Muscle layer of duodenum (tissue), 2 donors: ENCODE data around the gene PDZK1.
"Not testable (repeated sequence)": the region's sequence is repeated elsewhere in the genome, so short reads cannot be mapped to it uniquely, and the experiment has no call there.

Source experiments
- H3K27ac ChIP-seq: one replicate; pipeline ENCODE4 v1.7.0; 2013; ENCODE audit warnings: mild to moderate bottlenecking, low read length
- H3K27me3 ChIP-seq: one replicate; pipeline ENCODE4 v1.7.0; 2013; ENCODE audit warnings: low read depth, mild to moderate bottlenecking, control low read depth, low read length
- H3K36me3 ChIP-seq, 2 donors: one replicate each; pipeline ENCODE4 v1.7.0; 2013; ENCODE audit warnings: low read length in 2 of 2, control low read depth in 1 of 2, mild to moderate bottlenecking in 1 of 2; ENCODE audit not compliant: insufficient read depth in 2 of 2, control insufficient read depth in 1 of 2
- H3K4me1 ChIP-seq, 2 donors: one replicate each; pipeline ENCODE4 v1.7.0; 2013; ENCODE audit warnings: low read length in 2 of 2, mild to moderate bottlenecking in 2 of 2, control low read depth in 1 of 2, moderate library complexity in 1 of 2; ENCODE audit not compliant: insufficient read depth in 2 of 2, control insufficient read depth in 1 of 2
- H3K4me3 ChIP-seq, 2 donors: one replicate each; pipeline ENCODE4 v1.7.0; 2013; ENCODE audit warnings: low read length in 2 of 2, low read depth in 1 of 2, mild to moderate bottlenecking in 1 of 2
- H3K9me3 ChIP-seq, 2 donors: one replicate each; pipeline ENCODE4 v1.7.0; 2013; ENCODE audit warnings: low read length in 2 of 2, control low read depth in 1 of 2, mild to moderate bottlenecking in 1 of 2; ENCODE audit not compliant: control insufficient read depth in 1 of 2
- donor health status: healthy.

Gene PDZK1

GRCh38 chr1:145707183-145707867 is at the start of gene PDZK1:
Gene PDZK1, minus strand, starts transcription at chr1:145707368. Its CDS starts 19,347 bp downstream, at chr1:145688021.
- Histone ChIP-seq H3K27me3 (no peaks in the 10 kb centered on the region), H3K4me3 (no peak within 1 kb of the TSS), H3K9me3 (no peaks in the 10 kb centered on the region), H3K4me1 (peaks cover 0 to 6% of the 10 kb centered on the region in 2 donors), H3K36me3 (no peaks in the 10 kb centered on the region), H3K27ac (no peak within 1 kb of the TSS)

GRCh38 chr1:145751491-145752037 is 44.4 kb upstream of the PDZK1 start:
- Histone ChIP-seq H3K27me3 (no peaks in the 10 kb centered on the region), H3K4me1 (peaks cover 0 to 6% of the 10 kb centered on the region in 2 donors), H3K36me3 (peaks cover 24 to 51% of the 10 kb centered on the region in 2 donors), H3K27ac (no peak overlapping the region), H3K9me3 (no peaks in the 10 kb centered on the region), H3K4me3 (no peak overlapping the region)

- Histone ChIP-seq H3K27ac (no peak overlapping the region), H3K36me3 (peaks cover 30 to 61% of the 10 kb centered on the region in 2 donors), H3K4me3 (no peak overlapping the region), H3K27me3 (no peaks in the 10 kb centered on the region), H3K9me3 (no peaks in the 10 kb centered on the region), H3K4me1 (peaks cover 0 to 6% of the 10 kb centered on the region in 2 donors)
Observed at GRCh38 chr1:145750426-145750825, 43.3 kb upstream of the PDZK1 start.

- Histone ChIP-seq H3K4me3 (no peak overlapping the region), H3K27me3 (no peaks in the 10 kb centered on the region), H3K27ac (no peak overlapping the region), H3K36me3 (peaks cover 50 to 87% of the 10 kb centered on the region in 2 donors), H3K9me3 (no peaks in the 10 kb centered on the region), H3K4me1 (peaks cover 0 to 6% of the 10 kb centered on the region in 2 donors)
Observed at GRCh38 chr1:145747398-145748247, 40.5 kb upstream of the PDZK1 start.

DNA sequence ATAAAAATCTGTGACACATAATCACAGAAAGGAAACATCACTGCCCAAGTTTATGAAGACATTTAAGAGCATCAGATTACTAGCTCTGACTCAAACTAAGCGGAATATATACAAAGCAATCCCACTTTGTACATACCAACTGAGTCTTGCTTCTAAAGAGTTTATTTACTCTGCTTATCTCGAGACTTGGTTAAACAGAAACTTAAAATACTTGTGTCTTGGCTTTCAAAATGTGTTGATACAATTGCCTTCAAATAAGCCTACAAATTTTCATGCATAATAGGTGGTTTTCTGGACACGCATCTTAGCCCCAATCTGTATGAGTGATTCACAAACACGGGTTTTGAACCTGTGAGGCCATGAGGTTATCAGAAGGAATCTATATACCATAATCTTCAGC is 33.1 kb upstream of the PDZK1 start:
- H3K4me1 ChIP-seq: no peaks in the 10 kb centered on the region
- no peaks in the 10 kb centered on the region for H3K9me3 ChIP-seq
- peaks cover 23 to 42% of the 10 kb centered on the region in 2 donors for H3K36me3 ChIP-seq
- H3K27me3 ChIP-seq: no peaks in the 10 kb centered on the region
- H3K4me3 ChIP-seq: no peak overlapping the region
- H3K27ac ChIP-seq: no peak overlapping the region

- H3K27ac ChIP-seq: no peak overlapping the region
- H3K36me3 ChIP-seq: peaks cover 2 to 5% of the 10 kb centered on the region in 2 donors
- H3K27me3 ChIP-seq: no peaks in the 10 kb centered on the region
- H3K9me3 ChIP-seq: no peaks in the 10 kb centered on the region
- no peak overlapping the region for H3K4me3 ChIP-seq
- no peaks in the 10 kb centered on the region for H3K4me1 ChIP-seq
Observed at GRCh38 chr1:145736191-145736590, 29.0 kb upstream of the PDZK1 start.

DNA sequence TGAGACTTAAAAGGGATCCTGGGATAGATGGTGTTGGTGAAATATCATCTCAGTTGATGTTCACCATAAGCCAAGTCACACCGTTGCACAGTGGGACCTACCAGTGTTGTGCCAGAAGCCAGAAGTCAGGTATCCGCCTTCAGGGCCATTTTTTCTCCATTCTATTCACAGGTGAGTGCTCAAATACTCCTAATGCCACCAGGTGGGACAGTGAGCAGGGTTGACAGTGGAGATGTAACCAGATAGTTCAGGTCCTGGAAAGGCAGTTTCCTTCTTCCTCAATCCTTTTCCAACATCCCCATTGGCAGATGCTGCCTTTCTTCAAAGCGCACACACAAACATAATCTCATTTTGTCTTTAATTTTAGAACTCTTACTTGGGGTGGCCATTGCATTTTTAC is 23.7 kb upstream of the PDZK1 start:
- Histone ChIP-seq H3K9me3 (no peaks in the 10 kb centered on the region), H3K27ac (no peak overlapping the region), H3K36me3 (no peaks in the 10 kb centered on the region), H3K4me1 (no peaks in the 10 kb centered on the region), H3K4me3 (no peak overlapping the region), H3K27me3 (no peaks in the 10 kb centered on the region)

GRCh38 chr1:145730467-145730866 is 23.3 kb upstream of the PDZK1 start:
- Histone ChIP-seq H3K27me3 (no peaks in the 10 kb centered on the region), H3K9me3 (no peaks in the 10 kb centered on the region), H3K4me1 (no peaks in the 10 kb centered on the region), H3K27ac (no peak overlapping the region), H3K36me3 (no peaks in the 10 kb centered on the region), H3K4me3 (no peak overlapping the region)

DNA sequence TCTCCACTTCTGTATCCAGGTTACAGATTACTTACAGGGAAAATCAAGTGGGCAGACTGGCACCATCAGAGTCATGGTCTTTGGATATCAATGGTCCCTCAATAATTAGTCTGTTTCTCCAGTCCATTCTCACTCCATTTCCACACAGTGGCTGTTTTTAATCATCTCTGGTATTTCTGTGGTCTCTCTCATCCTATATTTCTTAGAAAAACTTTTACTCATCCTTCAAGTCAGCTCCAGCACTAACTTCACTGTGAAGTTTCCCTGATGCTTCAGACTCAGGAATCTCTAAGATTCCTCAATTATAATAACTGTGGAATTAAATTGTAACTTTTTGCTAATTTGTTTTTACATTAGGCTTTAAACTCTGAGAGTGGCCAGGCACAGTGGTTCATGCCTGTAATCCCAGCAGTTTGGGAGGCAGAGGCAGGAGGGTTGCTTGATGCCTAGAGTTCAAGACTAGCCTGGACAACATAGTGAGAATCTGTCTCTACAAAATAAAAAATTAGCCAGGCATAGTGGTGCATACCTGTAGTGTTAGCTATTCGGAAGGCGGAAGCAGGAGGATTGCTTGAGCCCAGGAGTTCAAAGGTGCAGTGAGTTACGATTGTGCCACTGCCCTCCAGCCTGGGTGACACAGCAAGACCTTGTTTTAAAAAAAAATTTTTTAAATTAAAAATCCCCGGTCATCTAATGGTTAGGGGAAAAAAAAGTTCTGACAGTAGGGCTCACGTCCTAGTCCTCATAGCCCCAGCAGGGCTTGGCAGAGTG is 22.7 kb upstream of the PDZK1 start:
- Histone ChIP-seq H3K9me3 (no peaks in the 10 kb centered on the region), H3K36me3 (no peaks in the 10 kb centered on the region), H3K4me1 (no peaks in the 10 kb centered on the region), H3K27ac (no peak overlapping the region), H3K27me3 (no peaks in the 10 kb centered on the region), H3K4me3 (no peak overlapping the region)

DNA sequence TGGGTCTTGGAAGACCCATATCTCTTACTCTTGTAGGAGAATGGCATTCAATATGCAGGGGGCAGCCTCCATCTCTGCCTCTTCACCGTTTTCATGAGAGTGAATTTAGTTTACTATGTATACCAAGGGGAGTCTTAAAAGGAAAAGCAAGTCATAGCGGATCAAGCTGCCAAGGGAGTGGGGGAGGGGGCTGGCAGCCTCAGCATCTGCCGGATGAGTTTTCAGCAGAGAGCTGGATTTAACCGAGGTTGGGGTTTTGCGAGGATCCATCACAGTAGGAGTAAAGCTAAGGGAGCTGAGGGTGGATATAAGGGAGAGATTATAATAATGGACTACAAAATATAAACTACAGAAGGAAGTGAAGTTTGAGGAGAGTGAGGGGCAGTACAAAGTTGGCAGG is 22.0 kb upstream of the PDZK1 start:
- Histone ChIP-seq H3K4me3 (no peak overlapping the region), H3K9me3 (no peaks in the 10 kb centered on the region), H3K27ac (no peak overlapping the region), H3K4me1 (no peaks in the 10 kb centered on the region), H3K36me3 (no peaks in the 10 kb centered on the region), H3K27me3 (no peaks in the 10 kb centered on the region)

- H3K4me1 ChIP-seq, H3K36me3 ChIP-seq, H3K9me3 ChIP-seq, H3K27me3 ChIP-seq, H3K4me3 ChIP-seq, H3K27ac ChIP-seq: not testable (repeated sequence)
Observed at GRCh38 chr1:145726193-145726592, 19.0 kb upstream of the PDZK1 start.
